Femur (tissue), 1 donor: ENCODE data around the gene RAMACL.

Experiments
- DNase-seq: peaks from one replicate; pipeline ENCODE4 v3.0.0-alpha.2; 2017

The RAMACL gene

GRCh38 chr6:166572370-166573261, 13.9 kb downstream of the RAMACL start:
- DNase-seq: no peak

GRCh38 chr6:166570929-166571713, 15.4 kb downstream of the RAMACL start:
- no peak for DNase-seq

GRCh38 chr6:166569206-166569605, 17.3 kb downstream of the RAMACL start:
- DNase-seq: no peak

GRCh38 chr6:166567813-166568212, 18.7 kb downstream of the RAMACL start:
- no peak for DNase-seq

- no peak for DNase-seq
Measured at GRCh38 chr6:166567107-166567506, 19.4 kb downstream of the RAMACL start.

GRCh38 chr6:166566026-166567011, 20.2 kb downstream of the RAMACL start:
- DNase-seq: no peak

- DNase-seq: peak; percentile 51
Measured at GRCh38 chr6:166565084-166565967, 21.2 kb downstream of the RAMACL start.

GRCh38 chr6:166563805-166564204, 22.7 kb downstream of the RAMACL start:
- DNase-seq: no peak

GRCh38 chr6:166563200-166563599, 23.3 kb downstream of the RAMACL start:
- no peak for DNase-seq

- no peak for DNase-seq
Measured at GRCh38 chr6:166562726-166563125, 23.8 kb downstream of the RAMACL start.

GRCh38 chr6:166561771-166562359, 24.6 kb downstream of the RAMACL start:
- no peak for DNase-seq

GRCh38 chr6:166560222-166560621, 26.3 kb downstream of the RAMACL start:
- DNase-seq: no peak

GRCh38 chr6:166559662-166560061, 26.8 kb downstream of the RAMACL start:
- DNase-seq: no peak

- no peak for DNase-seq
Measured at GRCh38 chr6:166559211-166559610, 27.3 kb downstream of the RAMACL start.

- DNase-seq: no peak
Measured at GRCh38 chr6:166558156-166559005, 28.1 kb downstream of the RAMACL start.

- peak; percentile 87 for DNase-seq
Measured at GRCh38 chr6:166556863-166557322, 29.6 kb downstream of the RAMACL start.

GRCh38 chr6:166556336-166556735, 30.1 kb downstream of the RAMACL start:
- DNase-seq: no peak

- no peak for DNase-seq
Measured at GRCh38 chr6:166555086-166555485, 31.4 kb downstream of the RAMACL start.

GRCh38 chr6:166554316-166554715, 32.2 kb downstream of the RAMACL start:
- DNase-seq: no peak
